Suppressor macrophage (primary cell): ENCODE measurements around the gene GUCY2D.

ENCODE experiments used
- DNase-seq, 4 experiments: peaks; one replicate each; pipeline ENCODE4 v3.0.0-alpha.2; 2020 to 2022

GUCY2D gene

GRCh38 chr17:7992924-7993323, 9.5 kb upstream of the GUCY2D start:
- peak; percentile 19 to 48 (median 36) for DNase-seq

- no peak for DNase-seq
Observed at GRCh38 chr17:7993972-7994589, 8.3 kb upstream of the GUCY2D start.

- DNase-seq = no peak
Observed at GRCh38 chr17:7995724-7996123, 6.7 kb upstream of the GUCY2D start.

- DNase-seq = peak in 3 of 4 experiments; percentile 29 to 45 (median 33)
Observed at GRCh38 chr17:7997186-7997585, 5.2 kb upstream of the GUCY2D start.

DNA sequence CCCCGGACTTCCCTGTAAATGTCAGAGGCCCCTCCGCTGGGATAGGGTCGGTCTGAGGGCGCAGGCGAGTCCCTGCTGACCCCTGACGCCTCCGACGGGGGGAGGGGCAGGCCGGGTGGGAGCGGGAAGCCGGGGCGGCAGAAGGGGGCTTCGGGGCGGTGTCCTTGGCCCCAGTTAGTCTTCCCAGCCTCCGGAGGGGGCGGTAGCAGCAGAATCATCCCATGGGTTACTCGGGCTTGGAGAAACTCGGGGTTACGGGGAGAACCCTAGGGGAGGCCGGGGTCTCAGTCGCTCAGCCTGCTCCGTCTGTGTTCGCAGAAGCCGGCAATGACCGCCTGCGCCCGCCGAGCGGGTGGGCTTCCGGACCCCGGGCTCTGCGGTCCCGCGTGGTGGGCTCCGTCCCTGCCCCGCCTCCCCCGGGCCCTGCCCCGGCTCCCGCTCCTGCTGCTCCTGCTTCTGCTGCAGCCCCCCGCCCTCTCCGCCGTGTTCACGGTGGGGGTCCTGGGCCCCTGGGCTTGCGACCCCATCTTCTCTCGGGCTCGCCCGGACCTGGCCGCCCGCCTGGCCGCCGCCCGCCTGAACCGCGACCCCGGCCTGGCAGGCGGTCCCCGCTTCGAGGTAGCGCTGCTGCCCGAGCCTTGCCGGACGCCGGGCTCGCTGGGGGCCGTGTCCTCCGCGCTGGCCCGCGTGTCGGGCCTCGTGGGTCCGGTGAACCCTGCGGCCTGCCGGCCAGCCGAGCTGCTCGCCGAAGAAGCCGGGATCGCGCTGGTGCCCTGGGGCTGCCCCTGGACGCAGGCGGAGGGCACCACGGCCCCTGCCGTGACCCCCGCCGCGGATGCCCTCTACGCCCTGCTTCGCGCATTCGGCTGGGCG, 542 bp downstream of the GUCY2D start:
- no peak for DNase-seq

DNA sequence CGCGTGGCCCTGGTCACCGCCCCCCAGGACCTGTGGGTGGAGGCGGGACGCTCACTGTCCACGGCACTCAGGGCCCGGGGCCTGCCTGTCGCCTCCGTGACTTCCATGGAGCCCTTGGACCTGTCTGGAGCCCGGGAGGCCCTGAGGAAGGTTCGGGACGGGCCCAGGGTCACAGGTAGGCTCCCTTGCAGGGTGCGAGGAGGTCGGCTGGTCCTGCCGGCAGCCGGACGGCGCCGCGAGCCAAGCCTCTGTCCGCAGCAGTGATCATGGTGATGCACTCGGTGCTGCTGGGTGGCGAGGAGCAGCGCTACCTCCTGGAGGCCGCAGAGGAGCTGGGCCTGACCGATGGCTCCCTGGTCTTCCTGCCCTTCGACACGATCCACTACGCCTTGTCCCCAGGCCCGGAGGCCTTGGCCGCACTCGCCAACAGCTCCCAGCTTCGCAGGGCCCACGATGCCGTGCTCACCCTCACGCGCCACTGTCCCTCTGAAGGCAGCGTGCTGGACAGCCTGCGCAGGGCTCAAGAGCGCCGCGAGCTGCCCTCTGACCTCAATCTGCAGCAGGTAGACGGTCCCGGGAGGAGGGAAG, 1.3 kb downstream of the GUCY2D start:
- no peak for DNase-seq

DNA sequence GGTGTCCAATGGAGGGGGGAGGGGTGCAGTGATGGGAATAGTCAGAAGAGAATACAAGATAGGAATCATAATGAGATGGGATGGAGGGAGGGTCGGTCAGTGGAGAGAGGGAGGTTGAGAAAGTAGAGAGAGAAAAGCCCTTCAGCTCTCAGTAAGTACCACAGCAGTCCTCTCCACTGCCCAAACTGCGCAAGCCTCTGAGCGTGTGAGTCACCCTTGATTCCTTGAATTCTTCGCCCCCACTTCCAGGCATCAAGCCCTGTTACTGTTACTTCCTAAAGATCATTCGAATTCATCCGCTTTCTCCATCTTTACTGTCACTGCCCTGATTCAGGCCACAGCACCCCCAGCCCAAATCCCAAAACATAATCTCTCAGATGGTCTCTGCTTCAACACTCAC, 2.5 kb downstream of the GUCY2D start:
- peak in 2 of 4 experiments; percentile 35 to 38 for DNase-seq

- DNase-seq = peak in 2 of 4 experiments; percentile 17 to 35
Observed at GRCh38 chr17:8005357-8005756, 2.9 kb downstream of the GUCY2D start.

DNA sequence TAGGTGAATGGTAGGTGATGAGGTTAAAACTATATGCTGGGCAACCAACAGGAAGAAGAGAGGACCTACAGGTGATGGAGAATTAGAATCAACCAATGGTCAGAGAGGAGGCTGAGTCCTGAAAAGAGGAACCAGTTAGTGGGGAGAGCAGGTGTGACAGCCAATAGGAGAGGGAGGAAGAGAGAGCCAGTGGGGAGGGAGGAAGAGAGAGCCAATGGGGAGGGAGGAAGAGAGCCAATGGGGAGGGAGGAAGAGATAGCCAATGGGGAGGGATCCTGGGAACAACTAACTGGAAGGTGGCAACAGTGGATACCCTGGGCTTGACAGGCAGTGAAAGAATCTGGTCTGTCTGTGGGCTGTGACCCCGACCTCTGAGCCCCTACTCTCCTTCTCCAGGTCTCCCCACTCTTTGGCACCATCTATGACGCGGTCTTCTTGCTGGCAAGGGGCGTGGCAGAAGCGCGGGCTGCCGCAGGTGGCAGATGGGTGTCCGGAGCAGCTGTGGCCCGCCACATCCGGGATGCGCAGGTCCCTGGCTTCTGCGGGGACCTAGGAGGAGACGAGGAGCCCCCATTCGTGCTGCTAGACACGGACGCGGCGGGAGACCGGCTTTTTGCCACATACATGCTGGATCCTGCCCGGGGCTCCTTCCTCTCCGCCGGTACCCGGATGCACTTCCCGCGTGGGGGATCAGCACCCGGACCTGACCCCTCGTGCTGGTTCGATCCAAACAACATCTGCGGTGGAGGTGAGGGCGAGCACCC, 3.7 kb downstream of the GUCY2D start:
- DNase-seq = peak in 2 of 4 experiments; percentile 17 to 20

- no peak for DNase-seq
Observed at GRCh38 chr17:8006836-8007680, 4.6 kb downstream of the GUCY2D start.

GRCh38 chr17:8007836-8008235, 5.4 kb downstream of the GUCY2D start:
- no peak for DNase-seq

DNA sequence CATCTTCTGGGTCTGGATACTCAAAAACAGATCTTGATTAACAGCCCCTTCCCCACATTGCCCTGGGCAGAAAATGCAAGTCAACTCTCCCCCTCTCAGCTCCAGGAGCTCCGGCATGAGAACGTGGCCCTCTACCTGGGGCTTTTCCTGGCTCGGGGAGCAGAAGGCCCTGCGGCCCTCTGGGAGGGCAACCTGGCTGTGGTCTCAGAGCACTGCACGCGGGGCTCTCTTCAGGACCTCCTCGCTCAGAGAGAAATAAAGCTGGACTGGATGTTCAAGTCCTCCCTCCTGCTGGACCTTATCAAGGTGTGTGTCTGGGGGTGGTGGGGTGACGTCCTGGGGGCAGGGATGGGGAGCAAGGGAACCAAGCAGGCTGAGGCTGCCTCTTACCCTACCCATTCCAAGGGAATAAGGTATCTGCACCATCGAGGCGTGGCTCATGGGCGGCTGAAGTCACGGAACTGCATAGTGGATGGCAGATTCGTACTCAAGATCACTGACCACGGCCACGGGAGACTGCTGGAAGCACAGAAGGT, 9.7 kb downstream of the GUCY2D start:
- no peak for DNase-seq

GRCh38 chr17:8012996-8013640, 10.7 kb downstream of the GUCY2D start:
- DNase-seq = peak in 3 of 4 experiments; percentile 34 to 48 (median 47)

DNA sequence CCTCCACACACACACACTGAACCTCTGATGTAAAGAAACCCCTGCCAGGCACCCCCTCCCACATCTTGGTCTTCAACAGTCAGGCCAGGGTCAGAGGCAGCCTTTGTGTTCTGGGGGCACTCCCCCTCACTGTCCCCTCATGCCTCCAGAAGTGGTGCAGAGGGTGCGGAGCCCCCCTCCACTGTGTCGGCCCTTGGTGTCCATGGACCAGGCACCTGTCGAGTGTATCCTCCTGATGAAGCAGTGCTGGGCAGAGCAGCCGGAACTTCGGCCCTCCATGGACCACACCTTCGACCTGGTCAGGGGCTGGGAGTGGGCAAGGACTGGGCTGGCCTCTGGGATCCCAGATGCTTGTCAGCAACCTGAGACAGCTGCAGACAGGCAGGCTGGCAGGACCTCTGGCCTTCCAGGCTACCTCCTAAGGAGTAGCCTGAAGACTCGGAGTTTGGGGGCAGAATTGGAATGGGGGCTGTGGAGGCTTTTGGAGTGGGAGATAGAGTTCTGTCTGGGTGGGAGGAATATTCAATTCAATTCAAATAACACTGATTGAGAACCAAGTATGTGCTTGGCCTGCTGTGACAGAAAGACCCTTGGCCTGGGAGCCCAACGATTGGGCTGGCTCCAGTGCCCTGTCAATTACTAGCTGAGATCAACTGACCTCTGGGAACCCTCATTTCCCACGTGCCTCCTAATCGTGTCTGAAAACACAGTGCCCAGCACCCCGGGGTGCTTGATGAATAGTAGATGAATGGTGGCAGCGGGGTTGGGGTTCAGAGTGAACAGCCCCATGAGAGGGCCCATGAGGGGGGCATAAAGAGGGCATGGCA, 11.5 kb downstream of the GUCY2D start:
- no peak for DNase-seq

DNA sequence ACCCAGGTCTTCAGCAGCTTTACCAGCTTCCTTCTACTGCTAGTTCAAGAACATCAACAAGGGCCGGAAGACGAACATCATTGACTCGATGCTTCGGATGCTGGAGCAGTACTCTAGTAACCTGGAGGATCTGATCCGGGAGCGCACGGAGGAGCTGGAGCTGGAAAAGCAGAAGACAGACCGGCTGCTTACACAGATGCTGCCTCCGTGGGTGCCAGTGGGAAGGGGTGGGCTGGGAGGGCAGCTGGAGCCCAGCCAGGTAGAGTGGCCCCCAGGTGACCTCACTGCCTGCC, 12.1 kb downstream of the GUCY2D start:
- no peak for DNase-seq

GRCh38 chr17:8015236-8015956, 13.0 kb downstream of the GUCY2D start:
- DNase-seq = no peak

DNA sequence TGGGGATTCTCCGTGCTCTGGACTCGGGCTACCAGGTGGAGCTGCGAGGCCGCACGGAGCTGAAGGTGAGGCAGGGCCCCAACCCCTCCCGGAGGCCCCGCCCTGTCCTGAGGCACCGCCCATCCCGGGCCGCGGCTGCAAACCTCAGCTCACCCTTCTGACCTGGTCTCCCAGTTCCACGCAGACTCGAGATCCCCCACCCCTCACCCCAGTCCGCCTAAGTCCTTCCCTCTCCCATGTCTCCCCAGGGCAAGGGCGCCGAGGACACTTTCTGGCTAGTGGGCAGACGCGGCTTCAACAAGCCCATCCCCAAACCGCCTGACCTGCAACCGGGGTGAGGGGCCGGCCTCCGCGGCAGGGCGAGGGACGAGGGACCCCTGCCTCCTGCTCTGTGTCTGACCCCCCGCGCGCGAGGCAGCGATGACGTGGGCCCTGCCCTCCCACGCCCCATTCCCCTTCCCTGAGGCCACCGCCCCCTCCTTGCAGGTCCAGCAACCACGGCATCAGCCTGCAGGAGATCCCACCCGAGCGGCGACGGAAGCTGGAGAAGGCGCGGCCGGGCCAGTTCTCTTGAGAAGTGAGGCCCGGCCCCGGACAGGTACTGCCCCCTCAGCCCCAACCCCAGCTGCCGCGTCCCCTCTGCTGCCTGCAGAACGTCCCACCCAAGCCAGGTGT, 13.7 kb downstream of the GUCY2D start:
- peak in 2 of 4 experiments; percentile 44 to 52 for DNase-seq

GRCh38 chr17:8016632-8017424, 14.4 kb downstream of the GUCY2D start:
- DNase-seq = peak; percentile 80 to 88 (median 86)
